Kidney (tissue), 14 donors: ENCODE data around the gene PIGV. TPM values are rescaled to one million over a fixed set of nuclear protein-coding genes. Genes with fewer than 3 reads are reported as not detected.

Experiments used
- DNase-seq, 5 donors: peaks; one replicate each; pipeline ENCODE4 v3.0.0-alpha.2; 2013 to 2020
- FAIRE-seq: peaks from 2 replicates; lab custom pipeline; 2012; peaks lifted over from hg19 to GRCh38; lab: Jason Lieb, UNC
- H3K27ac ChIP-seq, 2 donors: one replicate each; pipeline ENCODE4 v1.7.0; 2013; ENCODE audit warnings: low read depth in 2 of 2, low read length in 2 of 2, inconsistent platforms in 1 of 2
- H3K27me3 ChIP-seq: one replicate; pipeline ENCODE4 v1.7.1; 2013; ENCODE audit warnings: low read length, inconsistent platforms; ENCODE audit not compliant: control insufficient read depth, insufficient read depth
- H3K36me3 ChIP-seq, 3 donors: one replicate each; pipeline versions ENCODE4 v1.7.0 to v1.7.1; 2013; ENCODE audit warnings: low read length in 3 of 3, control low read depth in 1 of 3, inconsistent platforms in 1 of 3; ENCODE audit not compliant: insufficient read depth in 3 of 3, control insufficient read depth in 2 of 3
- H3K4me1 ChIP-seq, 3 donors: one replicate each; pipeline versions ENCODE4 v1.7.0 to v1.7.1; 2013; ENCODE audit warnings: low read length in 3 of 3, inconsistent platforms in 1 of 3, low read depth in 1 of 3; ENCODE audit not compliant: control insufficient read depth in 2 of 3, insufficient read depth in 2 of 3
- H3K4me3 ChIP-seq, 3 donors: one replicate each; pipeline versions ENCODE4 v1.7.0 to v1.8.1; 2013; ENCODE audit warnings: low read length in 3 of 3, control low read depth in 1 of 3, inconsistent platforms in 1 of 3
- H3K9ac ChIP-seq, 3 donors: one replicate each; pipeline versions ENCODE4 v1.7.0 to v1.7.1; 2013; ENCODE audit warnings: low read length in 3 of 3, control low read depth in 1 of 3, inconsistent platforms in 1 of 3
- H3K9me3 ChIP-seq, 3 donors: one replicate each; pipeline versions ENCODE4 v1.7.0 to v1.7.1; 2013; ENCODE audit warnings: low read length in 3 of 3, control low read depth in 1 of 3, inconsistent platforms in 1 of 3; ENCODE audit not compliant: control insufficient read depth in 2 of 3, insufficient read depth in 1 of 3
- intact Hi-C: fragments of 100-400 bp; cut with DNase I; formaldehyde crosslinking; loops from one replicate; pipeline ENCODE4 v1.11.1; 2022
- polyA plus RNA-seq: library from polyadenylated mRNA; stranded (reverse); fragments of 350-450 nt; fragmentation: Illumina TruSeq; extraction: RNeasy Lipid Tissue Mini Kit (QIAGEN cat#74804); gene quantifications from one replicate; pipeline ENCODE4 v1.2.3, GENCODE V29; 2014; ENCODE audit warnings: low read depth, low replicate concordance; ENCODE audit not compliant: insufficient read depth
- total RNA-seq: library from RNA; stranded (reverse); fragmentation: NEBNext Ultra II Directional; extraction: Animal tissue kit (Norgen Biotek cat#: 25700); gene quantifications from one replicate; pipeline ENCODE4 v1.2.1, GENCODE V29; 2021
- TF ChIP-seq, protein P1 (sequence below): IDR thresholded peaks from 3 replicates; pipeline ENCODE4 v1.5.1; 2012; ENCODE audit warnings: mild to moderate bottlenecking, moderate library complexity, borderline replicate concordance; ENCODE audit not compliant: insufficient read depth; ENCODE audit errors: extremely low read depth
- donor health status: control.
- donor health status: control.
- donor health status: control.
- donor health status: control.
- donor health status: control.
- donor health status: DM: yes; HTN: yes; CAD: no.
- donor health status: Normal renal cell carcinoma (clear cell type).

The PIGV gene
- total and polyA plus RNA-seq, 2 donors from 2014 or later, result 13.8 to 15.5 TPM

GRCh38 chr1:26783646-26784022, 4.1 kb upstream of the PIGV start:
- H3K27ac ChIP-seq, result peak overlapping the region in 1 of 2 donors; percentile 0
- no peaks in the 10 kb centered on the region for H3K27me3 ChIP-seq
- peaks cover 6 to 21% (median 19%) of the 10 kb centered on the region in 3 donors for H3K36me3 ChIP-seq
- H3K9me3 ChIP-seq, result no peaks in the 10 kb centered on the region
- DNase-seq (no peak), FAIRE-seq (no peak)
- H3K9ac ChIP-seq, result peak overlapping the region in 1 of 3 donors; percentile 1
- TF ChIP-seq, protein P1, sequence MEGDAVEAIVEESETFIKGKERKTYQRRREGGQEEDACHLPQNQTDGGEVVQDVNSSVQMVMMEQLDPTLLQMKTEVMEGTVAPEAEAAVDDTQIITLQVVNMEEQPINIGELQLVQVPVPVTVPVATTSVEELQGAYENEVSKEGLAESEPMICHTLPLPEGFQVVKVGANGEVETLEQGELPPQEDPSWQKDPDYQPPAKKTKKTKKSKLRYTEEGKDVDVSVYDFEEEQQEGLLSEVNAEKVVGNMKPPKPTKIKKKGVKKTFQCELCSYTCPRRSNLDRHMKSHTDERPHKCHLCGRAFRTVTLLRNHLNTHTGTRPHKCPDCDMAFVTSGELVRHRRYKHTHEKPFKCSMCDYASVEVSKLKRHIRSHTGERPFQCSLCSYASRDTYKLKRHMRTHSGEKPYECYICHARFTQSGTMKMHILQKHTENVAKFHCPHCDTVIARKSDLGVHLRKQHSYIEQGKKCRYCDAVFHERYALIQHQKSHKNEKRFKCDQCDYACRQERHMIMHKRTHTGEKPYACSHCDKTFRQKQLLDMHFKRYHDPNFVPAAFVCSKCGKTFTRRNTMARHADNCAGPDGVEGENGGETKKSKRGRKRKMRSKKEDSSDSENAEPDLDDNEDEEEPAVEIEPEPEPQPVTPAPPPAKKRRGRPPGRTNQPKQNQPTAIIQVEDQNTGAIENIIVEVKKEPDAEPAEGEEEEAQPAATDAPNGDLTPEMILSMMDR, result no peak
- intact Hi-C loops, result loop anchor here (5.0 kb wide), 1 partner anchor 36 kb away; no protein-coding TSS in a partner anchor
- H3K4me3 ChIP-seq, result no peak overlapping the region
- H3K4me1 ChIP-seq, result peaks cover 16 to 53% (median 35%) of the 10 kb centered on the region in 3 donors

- peaks cover 4 to 15% (median 14%) of the 10 kb centered on the region in 3 donors for H3K36me3 ChIP-seq
- H3K4me1 ChIP-seq, result peaks cover 19 to 53% (median 38%) of the 10 kb centered on the region in 3 donors
- TF ChIP-seq, protein P1, result no peak
- FAIRE-seq, result no peak
- H3K9me3 ChIP-seq, result no peaks in the 10 kb centered on the region
- peak overlapping the region in 1 of 3 donors; percentile 21 for H3K4me3 ChIP-seq
- DNase-seq, result peak in 4 of 5 donors; percentile 68 to 90 (median 78)
- intact Hi-C loops, result loop anchor here (5.0 kb wide), 1 partner anchor 37 kb away; no protein-coding TSS in a partner anchor
- H3K9ac ChIP-seq, result no peak overlapping the region
- H3K27me3 ChIP-seq, result no peaks in the 10 kb centered on the region
- peak overlapping the region; percentile 72 to 81 for H3K27ac ChIP-seq
Observed at GRCh38 chr1:26784023-26784871, 3.5 kb upstream of the PIGV start.

DNA sequence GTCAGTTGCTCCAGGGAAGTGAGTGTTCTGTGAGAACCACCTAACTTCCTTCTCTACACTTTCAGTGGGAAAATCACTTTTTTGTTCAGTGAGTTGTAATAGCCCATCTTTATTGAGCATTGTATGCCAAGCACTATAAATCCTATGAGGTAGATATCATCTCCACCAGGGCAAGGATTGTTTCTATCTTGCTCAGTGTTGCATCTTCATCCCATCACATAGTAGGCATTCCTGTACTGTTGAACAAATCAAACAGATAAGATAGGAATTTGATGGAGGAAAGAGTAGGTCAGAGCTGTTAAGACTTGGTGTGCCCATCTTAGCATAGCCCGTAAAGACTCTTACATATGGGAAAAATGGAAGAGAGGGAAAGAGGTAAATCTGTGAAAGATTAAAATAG, 2.9 kb upstream of the PIGV start:
- H3K27me3 ChIP-seq, result no peaks in the 10 kb centered on the region
- H3K36me3 ChIP-seq, result peaks cover 2 to 8% (median 8%) of the 10 kb centered on the region in 3 donors
- TF ChIP-seq, protein P1, result no peak
- DNase-seq (no peak), FAIRE-seq (no peak)
- H3K9ac ChIP-seq, result no peak overlapping the region
- peak overlapping the region; percentile 72 to 81 for H3K27ac ChIP-seq
- intact Hi-C loops, result loop anchor here (5.0 kb wide), 1 partner anchor 38 kb away; no protein-coding TSS in a partner anchor
- no peaks in the 10 kb centered on the region for H3K9me3 ChIP-seq
- peaks cover 19 to 53% (median 40%) of the 10 kb centered on the region in 3 donors for H3K4me1 ChIP-seq
- H3K4me3 ChIP-seq, result no peak overlapping the region
